Effector memory CD4-positive, alpha-beta T cell (primary cell): ENCODE data around the gene KHDRBS1.
"Not testable (repeated sequence)": the region's sequence is repeated elsewhere in the genome, so short reads cannot be mapped to it uniquely, and the experiment has no call there.

Experiments used
- DNase-seq, 3 donors: peaks; one replicate each; pipeline ENCODE4 v3.0.0-alpha.2; 2020
- H3K27ac ChIP-seq: 2 replicates; pipeline ENCODE4 v1.7.0; 2013; ENCODE audit warnings: mild to moderate bottlenecking, low read length, moderate library complexity; ENCODE audit not compliant: insufficient read depth, poor library complexity, severe bottlenecking
- H3K27me3 ChIP-seq: replicated peaks from 2 replicates; pipeline ENCODE4 v1.7.0; 2013; ENCODE audit warnings: mild to moderate bottlenecking, low read length; ENCODE audit not compliant: insufficient read depth, control insufficient read depth, poor library complexity, severe bottlenecking
- H3K36me3 ChIP-seq: 2 replicates; pipeline ENCODE4 v1.7.0; 2013; ENCODE audit warnings: mild to moderate bottlenecking, low read length, moderate library complexity; ENCODE audit not compliant: control insufficient read depth, insufficient read depth
- H3K4me1 ChIP-seq: 2 replicates; pipeline ENCODE4 v1.7.0; 2013; ENCODE audit warnings: low read length, mild to moderate bottlenecking; ENCODE audit not compliant: control insufficient read depth, insufficient read depth, poor library complexity, severe bottlenecking
- H3K4me3 ChIP-seq: 2 replicates; pipeline ENCODE4 v1.7.0; 2013; ENCODE audit warnings: low read length, low read depth, mild to moderate bottlenecking; ENCODE audit not compliant: insufficient read depth, poor library complexity, severe bottlenecking
- H3K9me3 ChIP-seq: 2 replicates; pipeline ENCODE4 v1.7.0; 2013; ENCODE audit warnings: mild to moderate bottlenecking, low read length, moderate library complexity; ENCODE audit not compliant: control insufficient read depth

The KHDRBS1 gene

DNA sequence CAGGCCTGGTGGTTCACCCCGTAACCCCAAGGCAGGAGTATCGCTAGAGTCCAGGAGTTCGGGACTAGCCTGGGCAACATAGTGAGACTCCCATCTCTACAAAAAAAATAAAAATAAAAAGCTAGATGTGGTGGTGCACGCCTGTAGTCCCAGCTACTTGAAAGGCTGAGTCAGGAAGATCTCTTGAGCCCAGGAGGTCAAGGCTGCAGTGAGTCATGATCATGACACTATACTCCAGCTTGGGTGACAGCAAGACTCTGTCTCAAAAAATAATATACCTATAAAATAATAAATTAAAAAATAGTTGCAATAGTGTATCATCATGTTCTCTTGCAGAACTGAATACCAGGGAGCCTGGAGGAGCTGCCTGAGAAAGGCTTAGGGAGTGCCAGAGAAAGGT is 39.2 kb downstream of the KHDRBS1 start:
- no peaks in the 10 kb centered on the region for H3K9me3 ChIP-seq
- no peak overlapping the region for H3K4me3 ChIP-seq
- peaks cover 66% of the 10 kb centered on the region for H3K36me3 ChIP-seq
- no peaks in the 10 kb centered on the region for H3K4me1 ChIP-seq
- H3K27me3 ChIP-seq, result no peaks in the 10 kb centered on the region
- DNase-seq, result no peak
- H3K27ac ChIP-seq, result no peak overlapping the region

DNA sequence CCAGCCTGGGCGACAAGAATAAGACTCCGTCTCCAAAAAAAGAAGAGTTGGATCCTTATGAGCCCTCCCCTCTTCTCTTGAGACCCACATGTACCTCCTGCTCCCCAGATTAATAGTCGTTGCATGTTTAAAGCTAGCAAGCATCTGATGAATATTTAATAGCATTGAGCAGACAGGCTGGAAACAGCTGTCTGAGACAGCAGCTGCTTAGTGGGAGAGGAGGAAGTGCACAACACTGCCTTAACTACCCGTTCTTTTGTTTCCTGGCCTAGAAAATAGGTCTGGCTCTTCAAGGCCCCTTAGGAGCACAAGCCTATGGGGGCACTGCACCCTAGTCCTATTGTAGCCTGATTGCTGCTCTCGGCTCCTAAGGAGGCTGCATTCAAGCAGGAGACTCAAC is 41.7 kb downstream of the KHDRBS1 start:
- no peaks in the 10 kb centered on the region for H3K4me1 ChIP-seq
- no peak overlapping the region for H3K27ac ChIP-seq
- H3K27me3 ChIP-seq, result no peaks in the 10 kb centered on the region
- no peak for DNase-seq
- H3K4me3 ChIP-seq, result no peak overlapping the region
- no peaks in the 10 kb centered on the region for H3K9me3 ChIP-seq
- peaks cover 72% of the 10 kb centered on the region for H3K36me3 ChIP-seq

DNA sequence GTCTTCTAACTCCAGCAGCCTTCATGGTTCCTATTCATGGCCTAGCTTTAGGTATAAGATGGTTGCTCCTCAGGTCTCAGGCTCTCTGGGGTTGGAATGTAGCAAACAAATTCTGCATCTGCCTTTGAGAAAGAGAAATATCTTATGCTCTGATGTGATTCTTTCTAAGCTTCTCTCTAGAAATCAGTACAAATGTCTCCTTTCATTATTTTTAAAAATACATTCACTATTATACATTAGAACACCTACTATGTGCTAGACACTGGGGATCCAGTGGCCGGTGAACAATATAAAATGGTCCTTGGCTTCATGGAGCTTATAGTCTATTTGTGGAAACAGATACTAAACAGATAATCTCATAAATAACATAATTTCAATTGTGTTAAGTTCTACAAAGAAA is 42.9 kb downstream of the KHDRBS1 start:
- no peak overlapping the region for H3K27ac ChIP-seq
- no peaks in the 10 kb centered on the region for H3K4me1 ChIP-seq
- no peak overlapping the region for H3K4me3 ChIP-seq
- no peaks in the 10 kb centered on the region for H3K9me3 ChIP-seq
- no peaks in the 10 kb centered on the region for H3K27me3 ChIP-seq
- peaks cover 71% of the 10 kb centered on the region for H3K36me3 ChIP-seq
- DNase-seq, result no peak

DNA sequence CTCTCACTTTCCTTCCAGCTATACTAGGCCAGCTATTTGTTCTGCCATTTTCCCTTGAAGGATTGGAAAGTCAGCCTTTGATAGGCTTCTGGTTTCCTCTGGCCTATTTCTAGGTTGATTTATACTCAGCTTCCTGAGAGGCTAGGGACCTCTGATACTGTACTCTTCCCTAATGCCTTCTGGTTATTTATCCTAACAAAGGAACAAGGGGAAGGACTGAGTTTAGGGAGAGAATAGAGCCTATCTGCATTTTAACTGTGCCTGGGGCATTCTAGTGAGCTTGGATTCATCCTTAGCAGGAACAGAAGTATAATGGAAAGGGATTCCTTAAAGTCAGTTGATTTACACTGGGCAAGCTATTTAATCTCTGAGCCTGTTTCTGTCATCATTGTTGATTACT is 47.2 kb downstream of the KHDRBS1 start:
- Histone ChIP-seq H3K27ac (peak overlapping the region; percentile 27), H3K9me3 (no peaks in the 10 kb centered on the region), H3K36me3 (peaks cover 37% of the 10 kb centered on the region)

DNA sequence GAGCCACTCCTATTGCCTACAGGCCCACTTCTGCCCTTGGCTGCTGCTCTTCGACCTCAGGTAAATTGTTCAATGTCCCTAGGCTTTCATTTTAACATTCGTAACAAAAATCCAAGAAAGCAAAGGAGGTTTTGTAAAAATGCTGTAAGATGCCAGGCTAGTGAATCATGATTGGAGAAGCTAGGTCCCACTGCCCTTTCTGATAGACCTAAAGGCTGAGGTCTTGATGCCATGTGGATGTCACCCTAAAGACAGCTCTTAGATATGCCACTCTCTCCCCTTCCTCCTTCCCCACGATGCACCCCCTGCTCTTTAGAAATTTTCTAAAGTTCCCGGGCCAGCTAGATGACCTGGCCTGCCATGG is 49.2 kb downstream of the KHDRBS1 start:
- Histone ChIP-seq H3K4me1 (peaks cover 4% of the 10 kb centered on the region), H3K27ac (no peak overlapping the region), H3K36me3 (peaks cover 27% of the 10 kb centered on the region), H3K9me3 (no peaks in the 10 kb centered on the region), H3K4me3 (no peak overlapping the region), H3K27me3 (no peaks in the 10 kb centered on the region)
- DNase-seq, result no peak

More for the DNA sequence above, 47.2 kb downstream of the KHDRBS1 start:
- Histone ChIP-seq H3K4me1 (no peaks in the 10 kb centered on the region), H3K27me3 (no peaks in the 10 kb centered on the region), H3K4me3 (no peak overlapping the region)
- DNase-seq, result no peak

DNA sequence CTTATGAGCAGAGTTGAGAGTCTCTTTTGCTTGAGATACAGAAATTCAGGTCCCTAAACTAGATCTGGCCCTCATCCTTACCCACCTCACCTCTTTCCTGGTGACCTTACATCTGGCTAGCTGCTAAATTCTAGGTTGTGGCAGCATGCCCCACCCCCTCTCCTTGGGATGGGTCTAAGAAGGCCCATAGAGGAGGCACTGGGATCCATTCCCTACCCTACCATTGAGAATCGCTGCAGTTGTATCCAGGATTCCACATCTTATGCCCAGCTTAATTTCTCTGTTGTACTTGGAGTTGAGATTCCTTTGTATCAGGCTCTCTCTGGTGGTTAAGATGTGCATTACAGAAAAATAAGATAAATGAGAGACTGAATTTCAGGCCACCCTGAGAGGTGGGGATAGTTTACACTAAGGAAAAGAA is 49.6 kb downstream of the KHDRBS1 start:
- H3K4me1 ChIP-seq, result peaks cover 4% of the 10 kb centered on the region
- no peaks in the 10 kb centered on the region for H3K27me3 ChIP-seq
- no peaks in the 10 kb centered on the region for H3K9me3 ChIP-seq
- peaks cover 27% of the 10 kb centered on the region for H3K36me3 ChIP-seq
- no peak overlapping the region for H3K27ac ChIP-seq
- H3K4me3 ChIP-seq, result no peak overlapping the region
- DNase-seq, result no peak

DNA sequence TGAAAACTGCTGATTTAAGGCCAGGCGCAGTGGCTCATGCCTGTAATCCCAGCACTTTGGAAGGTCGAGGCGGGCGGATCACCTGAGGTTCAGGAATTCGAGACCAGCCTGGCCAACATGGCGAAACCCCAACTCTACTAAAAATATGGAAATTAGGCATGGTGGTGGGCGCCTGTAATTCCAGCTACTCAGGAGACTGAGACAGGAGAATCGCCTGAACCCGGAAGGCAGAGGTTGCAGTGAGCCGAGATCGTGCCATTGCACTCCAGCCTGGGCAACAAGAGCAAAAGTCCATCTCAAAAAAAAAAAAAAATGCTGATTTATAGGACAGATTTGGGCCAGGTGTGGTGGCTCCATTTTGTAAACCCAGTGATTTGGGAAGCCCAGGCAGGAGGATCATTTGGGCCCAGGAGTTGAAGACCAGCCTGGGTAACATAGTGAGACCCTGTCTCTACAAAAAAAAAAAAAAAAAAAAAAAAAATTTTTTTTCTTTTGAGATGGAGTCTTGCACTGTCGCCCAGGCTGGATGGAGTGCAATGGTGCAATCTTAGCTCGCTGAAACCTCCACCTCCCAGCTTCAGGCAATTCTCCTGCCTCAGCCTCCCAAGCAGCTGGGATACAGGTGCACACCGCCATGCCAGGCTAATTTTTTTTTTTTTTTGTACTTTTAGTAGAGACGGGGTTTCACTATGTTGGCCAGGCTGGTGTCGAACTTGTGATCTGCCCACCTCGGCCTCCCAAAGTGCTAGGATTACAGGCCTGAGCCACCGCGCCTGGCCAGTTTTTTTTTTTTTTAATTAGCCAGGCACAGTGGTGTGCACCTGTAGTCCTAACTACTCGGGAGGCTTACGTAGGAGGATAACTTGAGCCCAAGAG is 52.2 kb downstream of the KHDRBS1 start:
- not testable (repeated sequence) for H3K4me1 ChIP-seq, H3K27ac ChIP-seq, H3K9me3 ChIP-seq, H3K36me3 ChIP-seq, H3K4me3 ChIP-seq, DNase-seq, H3K27me3 ChIP-seq

DNA sequence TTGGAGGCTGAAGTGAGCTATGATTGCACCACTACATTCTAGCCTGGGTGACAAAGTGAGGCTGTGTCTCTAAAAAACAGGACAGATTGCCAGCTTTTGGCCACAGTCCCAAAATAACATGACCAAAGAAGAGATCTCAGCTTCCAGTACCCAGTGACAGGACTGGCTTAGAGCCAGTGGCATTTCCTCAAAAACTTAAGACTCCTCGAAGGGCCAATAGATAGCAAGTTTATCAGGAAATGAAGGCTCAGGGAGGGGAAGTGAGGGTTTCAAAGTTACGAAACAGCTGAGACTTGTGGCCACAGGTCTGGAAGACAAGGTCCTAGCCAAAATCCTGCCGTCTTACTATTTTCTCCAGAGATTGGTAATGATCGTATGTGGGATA is 52.8 kb downstream of the KHDRBS1 start:
- Histone ChIP-seq H3K27ac (no peak overlapping the region), H3K27me3 (no peaks in the 10 kb centered on the region), H3K4me3 (no peak overlapping the region), H3K36me3 (no peaks in the 10 kb centered on the region), H3K4me1 (peaks cover 4% of the 10 kb centered on the region), H3K9me3 (no peaks in the 10 kb centered on the region)
- no peak for DNase-seq

DNA sequence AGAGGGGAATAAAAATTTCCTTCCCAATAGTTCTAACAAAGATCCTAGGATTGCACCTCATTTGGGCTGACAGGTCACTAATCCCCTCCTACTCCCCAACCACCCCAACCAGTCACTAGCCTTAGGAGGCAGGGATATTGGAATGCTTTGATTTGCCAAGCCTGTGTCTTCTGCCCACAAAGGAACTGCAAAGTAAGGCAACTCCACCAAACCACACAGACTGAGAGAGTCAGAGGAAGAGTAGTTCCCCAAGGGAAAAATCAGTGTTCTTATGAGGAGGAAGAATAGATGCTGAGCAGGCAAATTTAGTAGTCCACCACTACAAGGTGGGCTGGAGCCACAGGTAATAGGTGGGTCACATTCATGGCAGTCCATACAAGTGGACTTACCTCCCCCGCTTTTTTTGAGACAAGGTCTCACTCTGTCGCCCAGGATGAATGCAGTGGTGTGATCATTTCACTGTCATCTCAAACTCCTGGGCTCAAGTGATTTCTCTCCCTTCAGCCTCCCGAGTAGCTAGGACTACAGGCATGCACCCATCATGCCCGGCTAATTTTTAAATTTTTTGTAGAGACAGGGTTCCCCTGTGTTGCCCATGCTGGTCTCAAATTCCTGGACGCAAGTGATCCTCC is 55.4 kb downstream of the KHDRBS1 start:
- Histone ChIP-seq H3K36me3 (no peaks in the 10 kb centered on the region), H3K4me1 (peaks cover 21% of the 10 kb centered on the region), H3K4me3 (no peak overlapping the region), H3K9me3 (no peaks in the 10 kb centered on the region), H3K27me3 (no peaks in the 10 kb centered on the region), H3K27ac (no peak overlapping the region)
- no peak for DNase-seq
